ENCODE data around the gene CYB5R3. TPM values are rescaled to one million over a fixed set of nuclear protein-coding genes. Genes with fewer than 3 reads are reported as not detected.

The CYB5R3 gene
- total RNA-seq, 4 donors from 2014 or later: 127 to 268 (median 155) TPM

GRCh38 chr22:42643634-42644421 lies 5.4 kb downstream of the CYB5R3 start:
- WGBS, 2 donors (ENCODE audit: low coverage in 1 of 2): 85% methylated on average over 5 of the region's 14 CpGs; no CpG with 5 or more reads in 1 of the 2 donors
- H3K27ac ChIP-seq: peak overlapping the region in 3 of 4 donors; percentile 89 to 93 (median 92)
- H3K4me3 ChIP-seq: peak overlapping the region in 1 of 2 donors; percentile 87
- no peaks in the 10 kb centered on the region for H3K9me3 ChIP-seq
- no peaks in the 10 kb centered on the region for H3K36me3 ChIP-seq
- TF ChIP-seq, protein P1, sequence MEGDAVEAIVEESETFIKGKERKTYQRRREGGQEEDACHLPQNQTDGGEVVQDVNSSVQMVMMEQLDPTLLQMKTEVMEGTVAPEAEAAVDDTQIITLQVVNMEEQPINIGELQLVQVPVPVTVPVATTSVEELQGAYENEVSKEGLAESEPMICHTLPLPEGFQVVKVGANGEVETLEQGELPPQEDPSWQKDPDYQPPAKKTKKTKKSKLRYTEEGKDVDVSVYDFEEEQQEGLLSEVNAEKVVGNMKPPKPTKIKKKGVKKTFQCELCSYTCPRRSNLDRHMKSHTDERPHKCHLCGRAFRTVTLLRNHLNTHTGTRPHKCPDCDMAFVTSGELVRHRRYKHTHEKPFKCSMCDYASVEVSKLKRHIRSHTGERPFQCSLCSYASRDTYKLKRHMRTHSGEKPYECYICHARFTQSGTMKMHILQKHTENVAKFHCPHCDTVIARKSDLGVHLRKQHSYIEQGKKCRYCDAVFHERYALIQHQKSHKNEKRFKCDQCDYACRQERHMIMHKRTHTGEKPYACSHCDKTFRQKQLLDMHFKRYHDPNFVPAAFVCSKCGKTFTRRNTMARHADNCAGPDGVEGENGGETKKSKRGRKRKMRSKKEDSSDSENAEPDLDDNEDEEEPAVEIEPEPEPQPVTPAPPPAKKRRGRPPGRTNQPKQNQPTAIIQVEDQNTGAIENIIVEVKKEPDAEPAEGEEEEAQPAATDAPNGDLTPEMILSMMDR (IDR thresholded peaks at IDR 0.05): no peak
- TF ChIP-seq EP300 (IDR thresholded peaks at IDR 0.05): no peak
- TF ChIP-seq POLR2AphosphoS5 (IDR thresholded peaks at IDR 0.05): no peak
- TF ChIP-seq POLR2A (IDR thresholded peaks at IDR 0.05): no peak
- H3K4me1 ChIP-seq: peaks cover 0 to 83% (median 54%) of the 10 kb centered on the region in 3 donors
- H3K27me3 ChIP-seq: no peaks in the 10 kb centered on the region
- ATAC-seq: no peak

GRCh38 chr22:42642806-42643633 lies 6.2 kb downstream of the CYB5R3 start:
- TF ChIP-seq EP300 (IDR thresholded peaks at IDR 0.05) (no peak), POLR2AphosphoS5 (IDR thresholded peaks at IDR 0.05) (no peak), POLR2A (IDR thresholded peaks at IDR 0.05) (no peak)
- TF ChIP-seq, protein P1 (IDR thresholded peaks at IDR 0.05): no peak
- Histone ChIP-seq H3K27me3 (no peaks in the 10 kb centered on the region), H3K4me1 (peaks cover 0 to 77% (median 50%) of the 10 kb centered on the region in 3 donors), H3K36me3 (no peaks in the 10 kb centered on the region), H3K27ac (peak overlapping the region in 3 of 4 donors; percentile 89 to 93 (median 92)), H3K9me3 (no peaks in the 10 kb centered on the region), H3K4me3 (no peak overlapping the region)
- 60 to 90% methylated on average over 1 to 4 of the region's 12 CpGs for WGBS, 2 donors (ENCODE audit: low coverage in 1 of 2)
- ATAC-seq: no peak

DNA sequence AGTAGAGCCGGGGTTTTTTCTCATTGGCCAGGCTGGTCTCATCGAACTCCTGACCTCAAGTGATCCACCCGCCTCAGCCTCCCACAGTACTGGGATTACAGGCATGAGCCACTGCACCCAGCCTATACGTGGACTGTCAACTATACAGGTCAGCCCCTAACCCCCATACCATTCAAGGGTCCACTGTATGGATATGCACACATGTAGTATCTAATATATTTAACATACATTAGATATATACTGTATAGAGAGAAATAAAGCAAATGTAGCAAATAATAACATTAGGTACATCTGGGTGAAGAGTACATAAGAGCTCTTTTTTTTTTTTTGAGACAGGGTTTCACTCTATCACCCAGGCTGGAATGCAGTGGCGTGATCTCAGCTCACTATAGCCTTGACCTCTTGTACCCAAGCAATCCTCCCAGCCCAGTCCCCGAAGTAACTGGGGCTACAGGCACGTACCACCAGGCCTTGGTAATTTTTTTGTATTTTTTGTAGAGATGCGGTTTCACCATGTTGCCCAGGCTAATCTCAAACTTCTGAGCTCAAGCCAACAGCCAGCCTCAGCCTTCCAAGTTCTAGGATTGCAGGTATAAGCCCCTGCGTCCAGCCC lies 7.3 kb downstream of the CYB5R3 start:
- Histone ChIP-seq H3K9me3 (no peaks in the 10 kb centered on the region), H3K36me3 (peaks cover 0 to 4% of the 10 kb centered on the region in 2 donors), H3K27me3 (no peaks in the 10 kb centered on the region), H3K4me3 (no peak overlapping the region), H3K4me1 (peaks cover 0 to 66% (median 39%) of the 10 kb centered on the region in 3 donors), H3K27ac (peak overlapping the region in 2 of 4 donors; percentile 11 to 92)
- ATAC-seq: no peak
- WGBS, 2 donors (ENCODE audit: low coverage in 1 of 2): 66 to 69% methylated on average over 5 to 8 of the region's 9 CpGs
- TF ChIP-seq POLR2A (IDR thresholded peaks at IDR 0.05): no peak

DNA sequence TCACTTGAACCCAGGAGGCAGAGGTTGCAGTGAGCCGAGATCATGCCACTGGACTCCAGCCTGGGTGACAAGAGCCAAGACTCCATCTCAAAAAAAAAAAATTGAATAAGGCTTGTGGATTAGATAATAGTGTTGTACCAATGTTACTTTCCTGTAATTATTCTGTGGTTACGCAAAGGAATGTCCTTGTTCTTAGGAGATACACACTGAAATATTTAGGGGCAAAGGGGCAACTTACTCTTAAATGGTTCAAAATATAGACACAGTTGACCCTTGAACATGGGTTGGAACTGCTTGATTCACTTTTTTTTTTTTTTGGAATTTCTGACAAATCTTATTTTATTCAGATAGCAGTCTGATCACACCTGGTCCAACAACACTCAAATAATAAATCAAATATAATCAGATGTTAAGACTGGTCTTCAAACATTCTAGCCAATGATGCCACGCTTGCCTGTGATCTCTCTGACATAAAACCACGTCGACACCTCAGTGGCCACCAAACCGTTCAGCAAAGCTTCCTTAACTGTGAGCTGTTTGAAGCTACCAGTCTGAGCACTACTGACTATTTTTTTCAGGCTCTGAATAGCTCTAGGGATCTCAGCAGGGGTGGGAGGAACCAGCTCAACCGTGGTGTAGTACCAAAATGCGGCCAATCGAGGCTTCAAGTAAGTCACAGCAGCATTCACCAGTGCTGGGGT lies 9.5 kb downstream of the CYB5R3 start:
- H3K27me3 ChIP-seq: no peaks in the 10 kb centered on the region
- H3K4me3 ChIP-seq: no peak overlapping the region
- peaks cover 3 to 65% (median 29%) of the 10 kb centered on the region in 3 donors for H3K4me1 ChIP-seq
- 89 to 92% methylated on average over 8 to 9 of the region's 9 CpGs for WGBS, 2 donors (ENCODE audit: low coverage in 1 of 2)
- H3K36me3 ChIP-seq: peaks cover 0 to 23% of the 10 kb centered on the region in 2 donors
- ATAC-seq: no peak
- TF ChIP-seq POLR2A (IDR thresholded peaks at IDR 0.05): no peak
- TF ChIP-seq, protein P1 (IDR thresholded peaks at IDR 0.05): no peak
- TF ChIP-seq POLR2AphosphoS5 (IDR thresholded peaks at IDR 0.05): no peak
- no peak for TF ChIP-seq EP300 (IDR thresholded peaks at IDR 0.05)
- no peaks in the 10 kb centered on the region for H3K9me3 ChIP-seq
- peak overlapping the region in 2 of 4 donors; percentile 2 to 32 for H3K27ac ChIP-seq

All from gastroesophageal sphincter (tissue), 4 donors.